Endothelial cell of umbilical vein (primary cell): ENCODE results near the gene RASL10A. TPM values are rescaled to one million over a fixed set of nuclear protein-coding genes. Genes with fewer than 3 reads are reported as not detected.
A peak's percentile ranks its signal among the peaks of the same experiment; 100 is the strongest.
"Not testable (repeated sequence)": the region's sequence is repeated elsewhere in the genome, so short reads cannot be mapped to it uniquely, and the experiment has no call there.

Source experiments
- BruUV-seq: library from RNA; stranded (reverse); fragments of 400-500 nt; replicated peaks from 2 replicates; lab custom pipeline; 2021; lab: Mats Ljungman, UMichigan
- CTCF ChIA-PET: fragments of 300-600, 350-600 bp; sonication (Branson Sonifier 250); formaldehyde crosslinking; loops from one replicate; lab custom pipeline; 2021; ENCODE audit warnings: antibody characterized with exemption, inconsistent platforms; lab: Charles Lee
- POLR2A ChIA-PET: fragments of 300-600, 350-600 bp; sonication (Branson Sonifier 250); formaldehyde crosslinking; loops from one replicate; lab custom pipeline; 2021; ENCODE audit warnings: antibody characterized with exemption, inconsistent platforms; lab: Charles Lee
- DNase-seq: peaks from one replicate; pipeline ENCODE4 v3.0.0-alpha.2; 2011; ENCODE audit warnings: low read depth, low spot score
- FAIRE-seq: peaks from 2 replicates; lab custom pipeline; 2011; peaks lifted over from hg19 to GRCh38; lab: Jason Lieb, UNC
- H2AFZ ChIP-seq: 2 replicates; pipeline ENCODE4 v1.6.0; 2012; ENCODE audit warnings: low read depth, low read length, control low read depth, inconsistent platforms
- H3K27ac ChIP-seq: 2 replicates; pipeline ENCODE4 v1.5.1; 2011; ENCODE audit warnings: low read depth, mild to moderate bottlenecking, control low read depth, low read length, moderate library complexity; ENCODE audit not compliant: insufficient read depth
- H3K27me3 ChIP-seq, 2 experiments: 2 replicates each; pipeline versions ENCODE4 v1.6.0 to v1.6.1; 2011; ENCODE audit warnings: low read length in 2 of 2, mixed read lengths in 1 of 2; ENCODE audit not compliant: control insufficient read depth in 2 of 2, insufficient read depth in 2 of 2
- H3K36me3 ChIP-seq, 2 experiments: 2 replicates in 1 of 2; 3 replicates in 1 of 2; pipeline ENCODE4 v1.5.1; 2011; ENCODE audit warnings: low read length in 2 of 2, mild to moderate bottlenecking in 1 of 2, moderate library complexity in 1 of 2; ENCODE audit not compliant: control insufficient read depth in 2 of 2, insufficient read depth in 2 of 2; ENCODE audit errors: extremely low read depth in 1 of 2
- H3K4me1 ChIP-seq: 3 replicates; pipeline ENCODE4 v1.5.1; 2011; ENCODE audit warnings: mild to moderate bottlenecking, low read length; ENCODE audit not compliant: control insufficient read depth, insufficient read depth; ENCODE audit errors: extremely low read depth
- H3K4me2 ChIP-seq: 2 replicates; pipeline ENCODE4 v1.6.1; 2011; ENCODE audit warnings: low read length, control low read depth, mixed read lengths; ENCODE audit not compliant: insufficient read depth
- H3K4me3 ChIP-seq, 3 experiments: fragments of 200-600 bp in 1 of 3; sonication (generic), shearing (Covaris generic) in 1 of 3; replicated peaks in 1 of 3; 2 replicates each; pipeline ENCODE4 v1.5.1; 2011 to 2016; ENCODE audit warnings: control low read depth in 3 of 3, low read length in 3 of 3, mild to moderate bottlenecking in 2 of 3, inconsistent platforms in 1 of 3, low read depth in 1 of 3, moderate library complexity in 1 of 3; ENCODE audit not compliant: insufficient read depth in 1 of 3
- H3K79me2 ChIP-seq: 2 replicates; pipeline ENCODE4 v1.6.0; 2012; ENCODE audit warnings: low read length, inconsistent platforms; ENCODE audit not compliant: control insufficient read depth, insufficient read depth
- H3K9ac ChIP-seq: replicated peaks from 2 replicates; pipeline ENCODE3; 2011; ENCODE audit warnings: low read length, control low read depth; ENCODE audit not compliant: insufficient read depth; ENCODE audit errors: extremely low read depth
- H3K9me1 ChIP-seq: replicated peaks from 3 replicates; pipeline ENCODE4 v1.6.0; 2011; ENCODE audit warnings: mild to moderate bottlenecking, low read length; ENCODE audit not compliant: control insufficient read depth, insufficient read depth; ENCODE audit errors: extremely low read depth
- H3K9me3 ChIP-seq: replicated peaks from 2 replicates; pipeline ENCODE4 v1.5.1; 2012; ENCODE audit warnings: low read length, inconsistent platforms; ENCODE audit not compliant: control insufficient read depth, insufficient read depth
- H4K20me1 ChIP-seq: replicated peaks from 2 replicates; pipeline ENCODE3; 2011; ENCODE audit warnings: mild to moderate bottlenecking, low read length; ENCODE audit not compliant: control insufficient read depth, insufficient read depth; ENCODE audit errors: extremely low read depth
- EZH2 ChIP-seq: IDR thresholded peaks from 2 replicates; pipeline ENCODE4 v1.6.1; 2012; ENCODE audit warnings: borderline replicate concordance, low read depth, mild to moderate bottlenecking, moderate library complexity, low read length, inconsistent platforms; ENCODE audit not compliant: severe bottlenecking
- FOS ChIP-seq: IDR thresholded peaks from 2 replicates; pipeline ENCODE4 v1.6.1; 2011; ENCODE audit warnings: mild to moderate bottlenecking, low read length, moderate library complexity, borderline replicate concordance; ENCODE audit not compliant: insufficient read depth
- JUN ChIP-seq: IDR thresholded peaks from 2 replicates; pipeline ENCODE4 v1.6.1; 2011; ENCODE audit warnings: borderline replicate concordance, low read depth; ENCODE audit not compliant: insufficient read length, insufficient read depth
- MYC ChIP-seq: IDR thresholded peaks from one replicate; pipeline ENCODE4 v1.6.1; 2011; ENCODE audit warnings: mild to moderate bottlenecking, low read depth, low read length
- POLR2AphosphoS5 ChIP-seq: IDR thresholded peaks from 2 replicates; pipeline ENCODE4 v1.6.1; 2012; ENCODE audit warnings: low read depth, mild to moderate bottlenecking, control low read depth, low read length, moderate library complexity; ENCODE audit not compliant: insufficient read depth
- dilution Hi-C: fragments of 300-500 bp; cut with MboI; formaldehyde crosslinking; loops from one replicate; pipeline ENCODE4 v1.15.0; 2019; ENCODE audit warnings: low sequenced_read_pairs; ENCODE audit not compliant: extremely low pct_ligation_motif_present
- intact Hi-C: fragments of 100-400 bp; cut with micrococcal nuclease; formaldehyde crosslinking; loops from one replicate; pipeline ENCODE4 v1.10.0; 2022
- polyA plus RNA-seq, 4 experiments: library from polyadenylated mRNA; depleted of rRNA in 3 of 4; stranded (reverse) in 3 of 4; unstranded in 1 of 4; fragments of >200 nt; gene quantifications; 2 replicates each; pipeline versions ENCODE4 v1.2.1 to v1.2.3, GENCODE V29; 2011 to 2012; ENCODE audit warnings: missing spikeins in 1 of 4
- total RNA-seq: library from RNA; stranded (reverse); gene quantifications from 2 replicates; pipeline ENCODE4 v1.2.3, GENCODE V29; 2021

RASL10A gene
- total and polyA plus RNA-seq, 2 donors (not counting 3 experiments of a cell fraction or from before 2014, with no cell fraction given), result 1.1 to 1.9 TPM

DNA sequence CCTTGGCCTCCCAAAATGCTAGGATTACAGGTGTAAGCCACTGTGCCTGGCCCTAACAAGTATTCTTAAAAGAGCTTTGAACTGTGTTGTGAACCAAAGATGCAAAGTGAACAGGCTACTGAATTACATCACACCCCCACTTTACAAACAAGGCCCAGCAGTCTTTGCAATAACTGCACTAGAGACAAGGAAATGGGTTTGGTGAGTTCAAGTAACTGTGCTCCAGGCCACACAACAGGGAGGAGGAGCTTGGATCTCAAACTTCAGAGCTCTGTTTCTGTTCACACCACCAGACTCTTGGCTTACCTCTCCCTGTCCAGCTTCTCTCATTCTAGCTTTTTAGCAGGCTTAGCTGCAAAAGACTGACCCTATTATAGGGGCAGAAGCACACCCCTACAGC is 30.4 kb upstream of the RASL10A start:
- Histone ChIP-seq H3K9me3 (no peaks in the 10 kb centered on the region), H3K4me1 (no peaks in the 10 kb centered on the region), H3K4me2 (no peak overlapping the region), H3K9ac (no peak overlapping the region), H3K4me3 (no peak overlapping the region), H3K36me3 (peaks cover 12 to 72% of the 10 kb centered on the region in 2 experiments), H2AFZ (no peak overlapping the region), H3K9me1 (no peaks in the 10 kb centered on the region), H3K27me3 (no peaks in the 10 kb centered on the region), H3K79me2 (no peaks in the 10 kb centered on the region), H3K27ac (no peak overlapping the region), H4K20me1 (no peaks in the 10 kb centered on the region)
- POLR2A ChIA-PET, result no interaction called here
- no TSS peak for BruUV-seq
- FAIRE-seq (no peak), DNase-seq (no peak)
- intact Hi-C loops, result no loop called here
- dilution Hi-C loops, result no loop called here
- CTCF ChIA-PET, result no interaction called here
- TF ChIP-seq MYC, result no peak
- no peak for TF ChIP-seq FOS
- no peak for TF ChIP-seq POLR2AphosphoS5
- no peak for TF ChIP-seq JUN
- no peak for TF ChIP-seq EZH2

GRCh38 chr22:29344889-29345288 is 29.4 kb upstream of the RASL10A start:
- CTCF ChIA-PET, H3K4me1 ChIP-seq, DNase-seq, H3K4me3 ChIP-seq, H3K79me2 ChIP-seq, H2AFZ ChIP-seq, H4K20me1 ChIP-seq, BruUV-seq, intact Hi-C loops, H3K9ac ChIP-seq, H3K4me2 ChIP-seq, H3K9me1 ChIP-seq, H3K9me3 ChIP-seq, H3K27ac ChIP-seq, dilution Hi-C loops, H3K27me3 ChIP-seq: not testable (repeated sequence)
- FAIRE-seq, result peak; percentile 21
- POLR2A ChIA-PET, result interaction anchor here (0.6 kb wide), 1 partner anchor 74 kb away, joined by 3 read pairs; no protein-coding TSS in a partner anchor
- peaks cover 16 to 72% of the 10 kb centered on the region in 2 experiments for H3K36me3 ChIP-seq
